Lower leg skin (tissue), 3 donors: ENCODE measurements around the gene IFITM1.

Experiments used
- POLR2A ChIP-seq, 2 donors: fragments of 450-650 bp; IDR thresholded peaks; one replicate each; pipeline ENCODE4 v1.6.1; 2016 to 2017; ENCODE audit warnings: antibody characterized with exemption in 2 of 2, mild to moderate bottlenecking in 1 of 2, moderate library complexity in 1 of 2
- TF ChIP-seq, protein P1 (sequence below), 3 donors: fragments of 450-650 bp; IDR thresholded peaks; one replicate each; pipeline ENCODE4 v1.5.1; 2016; ENCODE audit warnings: antibody characterized with exemption in 3 of 3, mild to moderate bottlenecking in 3 of 3, moderate library complexity in 2 of 3

DNA sequence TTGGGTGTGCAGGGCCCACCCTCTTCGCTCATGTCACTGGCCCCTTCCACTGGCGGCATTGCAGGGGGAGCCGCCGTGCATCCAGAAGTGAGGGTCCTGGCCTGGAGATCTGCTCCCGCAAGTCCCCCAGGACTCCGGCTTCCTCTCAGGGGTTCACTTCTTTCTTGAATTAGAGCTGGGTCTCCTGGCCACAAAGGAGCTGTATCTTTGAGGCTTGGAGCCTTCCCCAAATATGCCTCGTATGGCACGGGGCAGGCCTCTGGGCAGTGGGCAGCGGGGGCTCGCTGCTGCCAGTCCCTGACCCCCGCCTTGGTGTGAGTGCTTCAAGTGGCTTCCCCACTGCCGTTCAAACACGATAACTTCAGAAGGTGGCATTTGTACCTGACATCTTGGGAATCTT, 14.2 kb downstream of the IFITM1 start:
- TF ChIP-seq POLR2A (IDR thresholded peaks at IDR 0.05) = no peak
- TF ChIP-seq, protein P1, sequence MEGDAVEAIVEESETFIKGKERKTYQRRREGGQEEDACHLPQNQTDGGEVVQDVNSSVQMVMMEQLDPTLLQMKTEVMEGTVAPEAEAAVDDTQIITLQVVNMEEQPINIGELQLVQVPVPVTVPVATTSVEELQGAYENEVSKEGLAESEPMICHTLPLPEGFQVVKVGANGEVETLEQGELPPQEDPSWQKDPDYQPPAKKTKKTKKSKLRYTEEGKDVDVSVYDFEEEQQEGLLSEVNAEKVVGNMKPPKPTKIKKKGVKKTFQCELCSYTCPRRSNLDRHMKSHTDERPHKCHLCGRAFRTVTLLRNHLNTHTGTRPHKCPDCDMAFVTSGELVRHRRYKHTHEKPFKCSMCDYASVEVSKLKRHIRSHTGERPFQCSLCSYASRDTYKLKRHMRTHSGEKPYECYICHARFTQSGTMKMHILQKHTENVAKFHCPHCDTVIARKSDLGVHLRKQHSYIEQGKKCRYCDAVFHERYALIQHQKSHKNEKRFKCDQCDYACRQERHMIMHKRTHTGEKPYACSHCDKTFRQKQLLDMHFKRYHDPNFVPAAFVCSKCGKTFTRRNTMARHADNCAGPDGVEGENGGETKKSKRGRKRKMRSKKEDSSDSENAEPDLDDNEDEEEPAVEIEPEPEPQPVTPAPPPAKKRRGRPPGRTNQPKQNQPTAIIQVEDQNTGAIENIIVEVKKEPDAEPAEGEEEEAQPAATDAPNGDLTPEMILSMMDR (IDR thresholded peaks at IDR 0.05) = no peak
